Lung (tissue), 12 donors: ENCODE results near the gene GALNT13. TPM values are rescaled to one million over a fixed set of nuclear protein-coding genes. Genes with fewer than 3 reads are reported as not detected.

ENCODE experiments used
- ATAC-seq: fragments of 200-7000 bp; cut with Tn5 transposase; one replicate; pipeline ENCODE4 v1.9.1; 2020; ENCODE audit warnings: moderate number of reproducible peaks; ENCODE audit not compliant: insufficient read depth, low FRiP score
- DNase-seq, 3 donors: peaks; one replicate each; pipeline ENCODE4 v3.0.0-alpha.2; 2013 to 2017
- H3K27ac ChIP-seq, 2 donors: one replicate each; pipeline ENCODE4 v1.5.1; 2013; ENCODE audit warnings: mild to moderate bottlenecking in 2 of 2, moderate library complexity in 2 of 2, control low read depth in 1 of 2, inconsistent platforms in 1 of 2, low read depth in 1 of 2, low read length in 1 of 2
- H3K27me3 ChIP-seq, 3 donors: one replicate each; pipeline ENCODE4 v1.5.1; 2013; ENCODE audit warnings: low read length in 2 of 3; ENCODE audit not compliant: control insufficient read depth in 3 of 3, insufficient read depth in 3 of 3
- H3K36me3 ChIP-seq, 4 donors: one replicate each; pipeline ENCODE4 v1.5.1; 2013; ENCODE audit warnings: low read length in 4 of 4, mild to moderate bottlenecking in 1 of 4, moderate library complexity in 1 of 4; ENCODE audit not compliant: control insufficient read depth in 4 of 4, insufficient read depth in 4 of 4
- H3K4me1 ChIP-seq, 5 donors: one replicate each; pipeline ENCODE4 v1.5.1; 2013; ENCODE audit warnings: low read length in 5 of 5, mild to moderate bottlenecking in 2 of 5, moderate library complexity in 1 of 5; ENCODE audit not compliant: control insufficient read depth in 5 of 5, insufficient read depth in 5 of 5
- H3K4me3 ChIP-seq: one replicate; pipeline ENCODE4 v1.5.1; 2013; ENCODE audit warnings: mild to moderate bottlenecking, control low read depth, moderate library complexity
- H3K9ac ChIP-seq, 2 donors: one replicate each; pipeline ENCODE4 v1.5.1; 2013; ENCODE audit warnings: low read length in 2 of 2, control low read depth in 1 of 2; ENCODE audit not compliant: insufficient read depth in 1 of 2
- H3K9me3 ChIP-seq, 4 donors: one replicate each; pipeline ENCODE4 v1.5.1; 2013; ENCODE audit warnings: low read length in 3 of 4, mild to moderate bottlenecking in 1 of 4, moderate library complexity in 1 of 4; ENCODE audit not compliant: control insufficient read depth in 4 of 4, insufficient read depth in 3 of 4
- CTCF ChIP-seq: IDR thresholded peaks from 2 replicates; pipeline ENCODE4 v1.5.1; 2012; ENCODE audit warnings: mild to moderate bottlenecking; ENCODE audit errors: control extremely low read depth, extremely low read depth
- WGBS, 2 donors: extraction: QIAGEN DNeasy Blood & Tissue Kit; methylation state at CpG; one replicate each; pipeline ENCODE4 v1.1.7; 2013; 5-methylcytosine and 5-hydroxymethylcytosine counted together
- polyA plus RNA-seq, 2 donors: library from polyadenylated mRNA; stranded (reverse); fragments of 200-250 nt; gene quantifications; one replicate each; pipeline ENCODE4 v1.2.1, GENCODE V29; 2013
- total RNA-seq, 2 donors: library from RNA; depleted of rRNA in 1 of 2; stranded (reverse); fragments of >200 nt in 1 of 2; gene quantifications; one replicate each; pipeline ENCODE4 v1.2.1, GENCODE V29; 2014 to 2021
- donor health status: control.
- donor health status: control.
- donor health status: Bipolar disorder and iron deficiency.
- donor health status: healthy.
- donor health status: DM: yes; HTN: yes; CAD: no.

The GALNT13 gene
- total and polyA plus RNA-seq, 4 donors, result 0.57 to 3.1 (median 1.2) TPM

- no peaks in the 10 kb centered on the region for H3K36me3 ChIP-seq
- H3K9me3 ChIP-seq, result no peaks in the 10 kb centered on the region
- ATAC-seq (no peak), DNase-seq (no peak)
- no peaks in the 10 kb centered on the region for H3K4me1 ChIP-seq
- H3K27me3 ChIP-seq, result no peaks in the 10 kb centered on the region
- no peak for TF ChIP-seq CTCF
- 58 to 61% methylated on average over 2 of the region's 2 CpGs for WGBS, 2 donors
- H3K27ac ChIP-seq, result no peak overlapping the region
- no peak overlapping the region for H3K9ac ChIP-seq
- no peak overlapping the region for H3K4me3 ChIP-seq
Measured at GRCh38 chr2:154158101-154158500, 286.4 kb downstream of the GALNT13 start.

GRCh38 chr2:154161286-154161685, 289.6 kb downstream of the GALNT13 start:
- 79 to 90% methylated on average over 2 of the region's 2 CpGs for WGBS, 2 donors
- Histone ChIP-seq H3K4me3 (no peak overlapping the region), H3K4me1 (no peaks in the 10 kb centered on the region), H3K27me3 (no peaks in the 10 kb centered on the region), H3K9ac (no peak overlapping the region), H3K9me3 (no peaks in the 10 kb centered on the region), H3K36me3 (no peaks in the 10 kb centered on the region), H3K27ac (no peak overlapping the region)
- DNase-seq (no peak), ATAC-seq (no peak)
- TF ChIP-seq CTCF, result no peak

- Histone ChIP-seq H3K9me3 (peaks cover 0 to 3% (median 0%) of the 10 kb centered on the region in 4 donors), H3K9ac (no peak overlapping the region), H3K4me3 (no peak overlapping the region), H3K27me3 (no peaks in the 10 kb centered on the region), H3K27ac (no peak overlapping the region), H3K36me3 (no peaks in the 10 kb centered on the region), H3K4me1 (no peaks in the 10 kb centered on the region)
- TF ChIP-seq CTCF, result no peak
- no peak for DNase-seq
- WGBS, 2 donors, result 54 to 62% methylated on average over 1 of the region's 1 CpG
- no peak for ATAC-seq
Measured at GRCh38 chr2:154170400-154170799, 298.7 kb downstream of the GALNT13 start.

- Histone ChIP-seq H3K27me3 (no peaks in the 10 kb centered on the region), H3K9ac (no peak overlapping the region), H3K4me3 (no peak overlapping the region), H3K36me3 (no peaks in the 10 kb centered on the region), H3K27ac (no peak overlapping the region), H3K9me3 (peaks cover 0 to 2% (median 0%) of the 10 kb centered on the region in 4 donors), H3K4me1 (no peaks in the 10 kb centered on the region)
- WGBS, 2 donors, result 71 to 73% methylated on average over 2 of the region's 2 CpGs
- DNase-seq (no peak), ATAC-seq (no peak)
- no peak for TF ChIP-seq CTCF
Measured at GRCh38 chr2:154173164-154173563, 301.4 kb downstream of the GALNT13 start.
